NB4 (cell line): ENCODE measurements around the gene IQCE.

Experiments used
- MYC ChIP-seq: IDR thresholded peaks from 2 replicates; pipeline ENCODE4 v1.6.1; 2011; ENCODE audit warnings: low read depth, low read length
- POLR2A ChIP-seq: IDR thresholded peaks from 2 replicates; pipeline ENCODE4 v1.6.1; 2011; ENCODE audit warnings: mild to moderate bottlenecking; ENCODE audit not compliant: insufficient read length; ENCODE audit errors: extremely low read depth
- TF ChIP-seq, protein P1 (sequence below): IDR thresholded peaks from one replicate; pipeline ENCODE4 v1.5.1; 2012; ENCODE audit warnings: low read depth, low read length
- TF ChIP-seq, protein P2 (sequence below): IDR thresholded peaks from 2 replicates; pipeline ENCODE4 v1.6.1; 2011; ENCODE audit warnings: low read depth, low read length

DNA sequence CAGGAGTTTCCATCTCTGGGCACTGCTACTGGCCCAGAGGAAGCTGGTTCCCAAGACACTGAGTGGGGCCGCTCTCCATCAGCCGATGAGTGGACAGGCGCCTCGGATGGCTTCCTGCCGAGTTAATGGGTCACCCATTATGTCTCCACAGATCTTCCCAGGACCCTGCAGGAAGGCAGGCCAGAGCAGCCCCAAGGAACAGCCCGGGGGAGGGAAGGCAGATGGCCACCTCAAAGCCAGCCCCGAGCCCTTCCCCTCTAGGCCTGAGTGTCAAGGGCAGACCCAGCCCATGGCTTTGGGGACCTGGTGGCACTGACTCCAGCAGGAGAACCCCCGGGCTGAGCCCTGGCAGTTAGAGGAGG is 42.6 kb upstream of the IQCE start:
- TF ChIP-seq, protein P1, sequence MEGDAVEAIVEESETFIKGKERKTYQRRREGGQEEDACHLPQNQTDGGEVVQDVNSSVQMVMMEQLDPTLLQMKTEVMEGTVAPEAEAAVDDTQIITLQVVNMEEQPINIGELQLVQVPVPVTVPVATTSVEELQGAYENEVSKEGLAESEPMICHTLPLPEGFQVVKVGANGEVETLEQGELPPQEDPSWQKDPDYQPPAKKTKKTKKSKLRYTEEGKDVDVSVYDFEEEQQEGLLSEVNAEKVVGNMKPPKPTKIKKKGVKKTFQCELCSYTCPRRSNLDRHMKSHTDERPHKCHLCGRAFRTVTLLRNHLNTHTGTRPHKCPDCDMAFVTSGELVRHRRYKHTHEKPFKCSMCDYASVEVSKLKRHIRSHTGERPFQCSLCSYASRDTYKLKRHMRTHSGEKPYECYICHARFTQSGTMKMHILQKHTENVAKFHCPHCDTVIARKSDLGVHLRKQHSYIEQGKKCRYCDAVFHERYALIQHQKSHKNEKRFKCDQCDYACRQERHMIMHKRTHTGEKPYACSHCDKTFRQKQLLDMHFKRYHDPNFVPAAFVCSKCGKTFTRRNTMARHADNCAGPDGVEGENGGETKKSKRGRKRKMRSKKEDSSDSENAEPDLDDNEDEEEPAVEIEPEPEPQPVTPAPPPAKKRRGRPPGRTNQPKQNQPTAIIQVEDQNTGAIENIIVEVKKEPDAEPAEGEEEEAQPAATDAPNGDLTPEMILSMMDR: no peak
- TF ChIP-seq POLR2A: no peak
- no peak for TF ChIP-seq MYC
- TF ChIP-seq, protein P2, sequence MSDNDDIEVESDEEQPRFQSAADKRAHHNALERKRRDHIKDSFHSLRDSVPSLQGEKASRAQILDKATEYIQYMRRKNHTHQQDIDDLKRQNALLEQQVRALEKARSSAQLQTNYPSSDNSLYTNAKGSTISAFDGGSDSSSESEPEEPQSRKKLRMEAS: no peak
